ENCODE results near the gene GATD1. TPM values are rescaled to one million over a fixed set of nuclear protein-coding genes. Genes with fewer than 3 reads are reported as not detected.

Gene GATD1
- total and polyA plus RNA-seq, 9 of the 15 experiments (the other 6 are each of a cell fraction or from before 2014, with no cell fraction given), result 2.8 to 144 (median 36.9) TPM

- TF ChIP-seq NR0B1 (IDR thresholded peaks at IDR 0.05; ENCODE audit: partially characterized antibody) (no peak), GTF2F1 (IDR thresholded peaks at IDR 0.05; ENCODE audit: low read depth, low read length) (peak; percentile 94), ARID3B (CRISPR knock-in tag; IDR thresholded peaks at IDR 0.05; ENCODE audit: borderline replicate concordance) (peak; percentile 83; the same call in 1 of the 2 replicates), PML (IDR thresholded peaks at IDR 0.05; ENCODE audit: low read length) (no peak), MCM7 (IDR thresholded peaks at IDR 0.05) (no peak), RBM14 (IDR thresholded peaks at IDR 0.05; ENCODE audit: borderline replicate concordance, insufficient read depth, low read depth, low read length) (0 out of 2 replicates have a peak, but pooled peaks have one; percentile 62), ARNT (IDR thresholded peaks at IDR 0.05) (peak in 1 of 2 experiments; percentile 78; a peak in 2 of 4 replicates), RFX1 (IDR thresholded peaks at IDR 0.05) (no peak), PATZ1 (CRISPR knock-in tag; IDR thresholded peaks at IDR 0.05; ENCODE audit: borderline replicate concordance) (no peak), ZNF584 (CRISPR knock-in tag; IDR thresholded peaks at IDR 0.05; ENCODE audit: low read depth) (peak; percentile 69; the same call in 1 of the 2 replicates), RAD51 (IDR thresholded peaks at IDR 0.05; ENCODE audit: borderline replicate concordance, low read depth) (no peak; the same call in 1 of the 2 replicates), SRSF3 (IDR thresholded peaks at IDR 0.05; ENCODE audit: insufficient read depth, low read length) (no peak), ZNF655 (CRISPR knock-in tag; IDR thresholded peaks at IDR 0.05) (no peak), RBM34 (IDR thresholded peaks at IDR 0.05; ENCODE audit: borderline replicate concordance, insufficient read depth, low read length) (peak; percentile 93; the same call in 1 of the 2 replicates), NFATC3 (IDR thresholded peaks at IDR 0.05) (no peak), NCOA4 (IDR thresholded peaks at IDR 0.05; ENCODE audit: partially characterized antibody) (no peak), NFIC (IDR thresholded peaks at IDR 0.05) (peak; percentile 16), ZNF232 (CRISPR knock-in tag; IDR thresholded peaks at IDR 0.05) (0 out of 2 replicates have a peak, but pooled peaks have one; percentile 8), FOSL1 (tag; conservative IDR thresholded peaks at IDR 0.05) (peak; percentile 58), NFYB (IDR thresholded peaks at IDR 0.05; ENCODE audit: extremely low read depth, insufficient read length) (peak; percentile 91), TRIM24 (IDR thresholded peaks at IDR 0.05) (peak in 1 of 2 experiments; percentile 58; a peak in 1 of 4 replicates), HEY1 (CRISPR knock-in tag; IDR thresholded peaks at IDR 0.05; ENCODE audit: borderline replicate concordance) (no peak)
Observed at GRCh38 chr11:809287-810039, 32.2 kb upstream of the GATD1 start, which contains the start of gene RPLP2 (continued).

Data from K562 (cell line).